ENCODE measurements around the gene PKDREJ.

Gene PKDREJ

DNA sequence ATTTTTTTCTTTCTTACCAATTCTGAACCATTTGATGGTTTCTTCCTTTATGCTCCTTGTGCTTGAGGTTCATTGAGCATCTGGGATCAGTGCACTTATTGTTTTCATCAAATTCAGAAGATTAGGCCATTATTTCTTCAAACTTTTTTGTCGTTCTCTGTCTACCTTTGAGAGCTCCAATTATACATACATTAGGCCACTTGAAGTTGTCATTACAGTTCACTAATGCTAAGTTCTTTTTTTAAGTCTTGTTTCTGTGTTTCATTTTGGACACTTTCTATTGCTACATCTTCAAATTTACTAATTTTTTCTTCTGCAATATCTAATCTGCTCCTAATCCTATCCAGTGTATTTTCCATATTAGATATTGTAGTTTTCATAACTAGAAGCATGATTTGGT, 53.9 kb downstream of the PKDREJ start:
- TF ChIP-seq MAX (IDR thresholded peaks at IDR 0.05; ENCODE audit: low read depth, low read length) (no peak), MYC (IDR thresholded peaks at IDR 0.05; ENCODE audit: low read depth, low read length) (no peak)
- H3K4me3 ChIP-seq (ENCODE audit: low read depth, low read length): no peak overlapping the region
- DNase-seq (ENCODE audit: low read depth): no peak
